Esophagus mucosa (tissue), 1 donor: ENCODE measurements around the gene ZDHHC17. TPM values are rescaled to one million over a fixed set of nuclear protein-coding genes. Genes with fewer than 3 reads are reported as not detected.
"Not testable (repeated sequence)": the region's sequence is repeated elsewhere in the genome, so short reads cannot be mapped to it uniquely, and the experiment has no call there.

Source experiments
- ATAC-seq: fragments of 200-7000 bp; cut with Tn5 transposase; one replicate; pipeline ENCODE4 v1.9.1; 2020
- total RNA-seq: library from RNA; stranded (reverse); gene quantifications from one replicate; pipeline ENCODE4 v1.2.4, GENCODE V29; 2023
- donor health status: DM: yes; HTN: yes; CAD: no.

The ZDHHC17 gene
- 9.3 TPM for total RNA-seq

DNA sequence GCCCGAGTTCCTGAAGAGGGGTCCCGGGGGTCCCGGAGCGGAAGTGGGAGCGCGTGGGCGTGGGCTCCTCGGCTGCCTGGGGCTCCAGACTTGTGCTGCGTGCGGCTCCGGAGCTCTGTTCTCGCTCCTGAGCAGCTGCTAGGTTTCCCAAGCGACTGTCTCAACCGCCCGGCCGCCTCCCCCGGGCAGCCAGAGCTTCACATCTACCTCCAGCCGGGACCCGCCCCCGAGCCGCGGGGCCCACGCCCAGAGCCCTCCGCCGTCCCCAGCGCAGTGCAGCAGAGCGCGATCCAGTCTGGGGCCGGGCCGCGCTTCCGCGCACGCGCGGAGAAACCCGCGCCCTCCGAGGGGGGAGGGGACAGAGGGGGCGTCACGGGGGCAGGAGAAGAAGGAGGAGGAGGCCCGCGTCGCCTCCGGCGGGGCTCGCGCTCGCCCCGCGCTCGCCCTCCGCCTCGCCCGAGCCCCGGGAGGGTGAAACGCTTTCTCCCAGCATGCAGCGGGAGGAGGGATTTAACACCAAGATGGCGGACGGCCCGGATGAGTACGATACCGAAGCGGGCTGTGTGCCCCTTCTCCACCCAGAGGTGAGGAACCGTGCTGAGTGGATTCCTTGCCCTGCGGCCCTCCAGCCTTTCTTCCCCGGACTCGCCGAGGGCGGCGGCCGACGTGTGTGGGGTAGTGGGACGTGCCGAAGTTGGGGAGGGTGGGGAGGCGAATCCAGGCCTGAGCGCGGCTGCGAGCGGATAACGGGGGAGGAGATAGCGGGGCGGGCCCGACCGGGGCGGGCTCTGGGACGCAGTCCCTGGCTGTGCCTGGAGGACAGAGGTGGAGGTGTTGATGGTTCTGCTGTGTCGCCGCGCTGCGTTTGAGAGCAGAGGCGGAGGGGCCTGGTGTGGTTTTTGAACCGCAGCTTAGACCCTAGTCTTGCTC lies at the start of gene ZDHHC17:
TSS of gene ZDHHC17 (plus strand) at position 370 of the 930 bp plus-strand sequence. CDS start at position 492, 122 bp downstream.
- ATAC-seq: peak; percentile 97

GRCh38 chr12:76714415-76714814 lies 49.5 kb upstream of the ZDHHC17 start:
- ATAC-seq: no peak

DNA sequence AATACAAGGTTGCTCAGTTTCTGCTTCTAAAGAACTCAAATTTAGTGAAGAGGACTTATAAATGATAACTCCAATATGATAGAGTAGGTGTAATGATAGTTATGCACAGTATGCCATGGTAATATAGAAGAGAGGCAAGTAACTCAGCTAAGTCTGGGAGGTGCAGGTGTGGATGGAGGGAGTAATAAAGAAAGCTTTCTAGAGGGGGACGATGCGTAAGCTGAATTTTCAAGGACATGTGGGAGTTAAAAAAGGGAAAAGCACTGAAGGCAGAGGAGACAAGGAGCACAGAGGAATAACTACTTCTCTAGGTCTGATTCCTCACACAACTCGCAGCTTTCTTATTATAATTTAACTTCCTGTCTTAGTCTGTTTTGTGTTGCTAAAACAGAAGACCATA lies 49.1 kb upstream of the ZDHHC17 start:
- ATAC-seq: no peak

DNA sequence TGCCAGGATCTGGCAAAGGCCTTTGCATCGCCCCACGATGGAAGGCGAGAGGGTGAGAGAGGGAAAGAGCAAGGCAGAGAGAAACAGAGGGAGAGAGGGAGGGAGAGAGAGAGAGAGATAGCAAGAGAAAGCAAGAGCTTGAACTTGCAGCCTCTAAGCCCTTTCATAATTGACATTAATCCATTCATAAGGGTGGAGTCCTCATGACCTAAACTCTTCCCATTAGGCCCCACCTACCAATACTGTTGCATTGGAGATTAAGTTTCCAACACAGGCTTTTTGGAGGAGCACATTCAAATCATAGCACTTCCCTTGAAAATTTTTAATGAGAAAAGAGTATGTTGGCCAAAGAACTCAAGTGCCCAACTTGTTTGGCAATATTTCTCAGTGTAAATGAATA lies 48.6 kb upstream of the ZDHHC17 start:
- ATAC-seq: no peak

DNA sequence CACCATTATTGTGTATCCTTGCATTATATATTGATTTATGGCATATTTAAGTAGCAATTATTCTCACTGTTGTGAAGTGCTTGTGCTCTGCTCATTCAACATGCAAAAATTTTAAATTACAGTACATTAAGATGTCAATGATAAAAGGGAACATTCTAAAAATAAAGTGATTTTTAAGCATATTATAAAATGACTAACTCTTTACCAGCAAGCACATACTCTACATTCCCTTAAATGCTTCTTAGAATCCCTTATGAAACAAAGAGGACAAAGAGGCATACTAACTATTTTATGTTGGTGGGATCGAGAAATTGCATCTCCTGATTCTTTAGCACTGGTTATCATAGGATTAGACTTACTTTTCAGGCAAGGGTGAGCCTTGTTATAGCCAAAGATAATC lies 46.6 kb upstream of the ZDHHC17 start:
- ATAC-seq: no peak

- ATAC-seq: no peak
Observed at GRCh38 chr12:76719171-76720041, 44.5 kb upstream of the ZDHHC17 start.

DNA sequence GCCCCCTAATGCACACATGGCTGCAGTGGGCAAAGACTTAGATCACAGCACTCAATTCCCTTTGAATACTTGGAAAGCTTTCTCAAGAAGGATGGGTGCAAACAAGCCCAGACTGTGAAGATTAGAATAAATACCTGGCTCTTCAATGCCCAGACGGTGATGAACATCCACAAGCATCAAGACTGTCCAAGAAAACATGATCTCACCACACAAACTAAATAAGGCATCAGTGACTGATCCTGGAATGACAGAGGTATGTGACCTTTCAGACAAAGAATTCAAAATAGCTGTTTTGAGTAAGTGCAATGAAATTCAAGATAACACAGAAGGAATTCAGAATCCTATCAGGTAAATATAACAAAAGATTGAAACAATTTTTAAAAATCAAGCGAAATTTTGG lies 43.8 kb upstream of the ZDHHC17 start:
- no peak for ATAC-seq

- ATAC-seq: no peak
Observed at GRCh38 chr12:76726626-76727025, 37.3 kb upstream of the ZDHHC17 start.

- not testable (repeated sequence) for ATAC-seq
Observed at GRCh38 chr12:76732188-76732587, 31.7 kb upstream of the ZDHHC17 start.

- not testable (repeated sequence) for ATAC-seq
Observed at GRCh38 chr12:76737689-76738088, 26.2 kb upstream of the ZDHHC17 start.

GRCh38 chr12:76738824-76739579 lies 24.9 kb upstream of the ZDHHC17 start:
- no peak for ATAC-seq

GRCh38 chr12:76739896-76740295 lies 24.0 kb upstream of the ZDHHC17 start:
- no peak for ATAC-seq

- ATAC-seq: no peak
Observed at GRCh38 chr12:76740501-76740900, 23.4 kb upstream of the ZDHHC17 start.

DNA sequence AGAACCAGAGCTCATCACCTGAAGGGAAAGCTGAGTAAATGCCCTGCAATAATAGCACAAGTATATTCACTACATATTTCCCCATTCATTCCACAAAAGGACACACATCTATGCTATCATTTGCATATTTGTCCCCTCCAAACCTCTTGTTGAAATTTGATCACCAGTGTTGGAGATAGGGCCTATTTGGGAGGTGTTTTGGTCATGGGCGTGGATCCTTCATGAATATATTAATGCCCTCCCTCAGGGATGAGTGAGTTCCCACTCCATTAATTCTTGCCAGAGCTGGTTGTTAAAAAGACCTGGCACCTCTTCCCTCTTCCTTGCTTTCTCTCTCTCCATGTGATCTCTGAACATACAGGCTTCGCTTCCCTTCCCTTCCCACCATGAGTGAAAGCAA lies 18.6 kb upstream of the ZDHHC17 start:
- no peak for ATAC-seq

DNA sequence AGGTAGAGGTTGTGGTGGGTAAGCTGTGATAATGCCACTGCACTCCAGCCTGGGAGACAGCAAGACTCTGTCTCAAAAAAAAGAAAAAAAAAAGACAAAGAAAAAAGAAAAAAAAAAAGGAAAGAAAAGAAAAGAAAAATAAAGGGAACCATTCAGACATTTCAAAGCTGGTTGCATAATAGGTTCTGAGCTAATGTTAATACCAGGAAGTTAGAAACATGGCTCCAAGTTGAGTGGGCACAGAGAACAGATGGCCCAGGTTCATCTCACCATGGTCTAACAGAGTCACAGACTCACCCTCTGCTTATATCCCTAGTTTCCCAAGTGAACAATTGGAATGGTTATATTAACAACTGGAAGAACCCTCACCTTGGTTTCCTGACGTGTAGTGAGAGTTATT lies 17.4 kb upstream of the ZDHHC17 start:
- ATAC-seq: no peak

GRCh38 chr12:76747245-76747644 lies 16.7 kb upstream of the ZDHHC17 start:
- no peak for ATAC-seq

GRCh38 chr12:76755829-76756379 lies 8.0 kb upstream of the ZDHHC17 start:
- ATAC-seq: no peak

GRCh38 chr12:76757694-76758093 lies 6.2 kb upstream of the ZDHHC17 start:
- ATAC-seq: no peak

DNA sequence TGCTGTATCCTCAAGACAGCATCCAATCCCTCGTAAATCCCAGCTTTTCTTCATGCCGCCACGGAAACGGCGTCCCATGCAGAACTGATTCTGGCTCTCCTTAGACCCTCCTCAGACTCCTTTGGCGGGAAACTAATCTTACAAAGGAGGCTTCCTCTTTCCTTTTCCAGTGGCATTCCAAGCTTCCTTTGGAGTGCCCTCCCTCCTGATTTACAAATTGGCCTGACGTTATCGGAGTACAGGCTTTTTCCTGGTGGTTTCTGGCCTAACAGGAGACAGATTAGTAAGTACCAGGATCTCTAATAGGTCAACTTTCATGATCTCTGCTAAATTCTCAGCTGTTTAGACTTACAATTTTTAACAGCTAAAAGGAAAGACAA lies 1.3 kb upstream of the ZDHHC17 start:
- no peak for ATAC-seq

- ATAC-seq: no peak
Observed at GRCh38 chr12:76764856-76765255, 941 bp downstream of the ZDHHC17 start.

DNA sequence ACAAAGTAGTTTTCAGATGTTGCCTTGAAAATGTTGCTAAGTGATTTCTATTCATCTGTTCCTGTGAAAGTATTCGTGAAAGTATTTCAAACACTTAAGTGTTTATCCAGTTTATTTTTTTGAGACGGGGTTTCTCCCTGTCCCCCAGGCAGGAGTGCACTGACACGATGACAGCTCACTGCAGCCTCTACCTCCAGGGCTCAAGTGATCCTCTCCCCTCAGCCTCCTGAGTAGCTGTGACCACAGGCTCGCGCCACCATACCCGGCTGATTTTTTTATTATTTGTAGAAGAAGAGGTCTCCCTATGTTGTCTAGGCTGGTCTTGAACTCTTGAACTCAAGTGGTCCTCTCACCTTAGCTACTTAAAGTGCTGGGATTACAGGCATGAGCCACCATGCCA lies 1.7 kb downstream of the ZDHHC17 start:
- no peak for ATAC-seq

DNA sequence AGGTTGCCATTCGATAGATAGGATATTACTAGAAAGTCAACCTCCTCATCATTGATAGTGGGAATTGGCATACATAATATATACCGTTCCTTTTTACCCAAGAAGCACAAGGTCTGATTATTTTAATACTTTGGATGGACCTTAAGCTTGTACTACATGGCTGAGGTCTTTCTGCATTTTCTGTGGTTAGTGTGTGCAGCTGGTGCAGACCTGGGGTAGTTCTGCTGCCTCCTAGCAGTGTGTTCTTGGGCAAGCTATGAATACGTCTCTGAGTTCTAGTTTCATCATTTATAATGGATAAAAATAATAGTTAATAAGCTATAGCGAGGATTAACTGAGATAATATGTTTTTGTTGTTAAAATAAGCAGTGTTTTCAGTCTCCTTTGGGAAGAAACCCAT lies 2.2 kb downstream of the ZDHHC17 start:
- ATAC-seq: no peak
